HepG2 (cell line): ENCODE data around the gene CACNA1C. TPM values are rescaled to one million over a fixed set of nuclear protein-coding genes. Genes with fewer than 3 reads are reported as not detected.

Source experiments
- ATAC-seq: fragments of 200-7000 bp; cut with Tn5 transposase; 3 replicates; pipeline ENCODE4 v1.9.1; 2020; ENCODE audit warnings: mild to moderate bottlenecking, moderate library complexity
- BruUV-seq: library from RNA; stranded (reverse); fragments of 400-500 nt; replicated peaks from 2 replicates; lab custom pipeline; 2021; lab: Mats Ljungman, UMichigan
- CTCF ChIA-PET: fragments of 300-600 bp; formaldehyde crosslinking; extraction: SDS; loops from one replicate; lab custom pipeline; 2021; ENCODE audit warnings: low total read pairs, inconsistent platforms, low intra/inter-chr PET ratio; lab: Yijun Ruan, JAX
- POLR2A ChIA-PET: fragments of 350-600 bp; sonication (Branson Sonifier 250); formaldehyde crosslinking; loops from one replicate; lab custom pipeline; 2020; ENCODE audit warnings: antibody characterized with exemption, inconsistent platforms; lab: Yijun Ruan, JAX
- DNase-seq: peaks from one replicate; pipeline ENCODE4 v3.0.0-alpha.2; 2015; ENCODE audit warnings: low spot score
- FAIRE-seq: peaks from 3 replicates; lab custom pipeline; 2011; peaks lifted over from hg19 to GRCh38; lab: Jason Lieb, UNC
- H2AFZ ChIP-seq: one replicate; pipeline ENCODE4 v1.6.1; 2011; ENCODE audit warnings: low read length, inconsistent platforms
- H3K27ac ChIP-seq: fragments of 300-600 bp; 3 replicates; pipeline ENCODE4 v1.8.0; 2011; ENCODE audit warnings: mixed run types, mild to moderate bottlenecking, mixed read lengths, low read length, inconsistent platforms; ENCODE audit not compliant: insufficient read depth; ENCODE audit errors: extremely low read length
- H3K27me3 ChIP-seq, 2 experiments: fragments of 200-600 bp in 1 of 2; 2 replicates in 1 of 2; 3 replicates in 1 of 2; pipeline versions ENCODE4 v1.6.0 to v1.8.0; 2011; ENCODE audit warnings: low read length in 2 of 2, mild to moderate bottlenecking in 2 of 2, moderate library complexity in 2 of 2, inconsistent platforms in 1 of 2; ENCODE audit not compliant: insufficient read depth in 2 of 2, control insufficient read depth in 1 of 2
- H3K36me3 ChIP-seq, 2 experiments: fragments of 200-600 bp in 1 of 2; replicated peaks in 1 of 2; 2 replicates in 1 of 2; 3 replicates in 1 of 2; pipeline versions ENCODE4 v1.5.1 to v1.8.0; 2011; ENCODE audit warnings: low read length in 2 of 2, inconsistent platforms in 1 of 2; ENCODE audit not compliant: insufficient read depth in 2 of 2, control insufficient read depth in 1 of 2
- H3K4me1 ChIP-seq: 2 replicates; pipeline ENCODE4 v1.5.1; 2012; ENCODE audit warnings: low read length, inconsistent platforms; ENCODE audit not compliant: insufficient read depth
- H3K4me2 ChIP-seq: 2 replicates; pipeline ENCODE4 v1.6.0; 2011; ENCODE audit warnings: low read depth, low read length, inconsistent platforms
- H3K4me3 ChIP-seq, 3 experiments: fragments of 200-600 bp in 1 of 3; sonication (generic), shearing (Covaris generic) in 1 of 3; replicated peaks in 1 of 3; 2 replicates each; pipeline ENCODE4 v1.5.1; 2011 to 2016; ENCODE audit warnings: low read length in 3 of 3, inconsistent platforms in 2 of 3, low read depth in 2 of 3, mild to moderate bottlenecking in 2 of 3, control low read depth in 1 of 3, mixed read lengths in 1 of 3; ENCODE audit not compliant: insufficient read depth in 1 of 3
- H3K79me2 ChIP-seq: one replicate; pipeline ENCODE4 v1.6.1; 2011; ENCODE audit warnings: low read length, inconsistent platforms; ENCODE audit not compliant: insufficient read depth
- H3K9ac ChIP-seq: 2 replicates; pipeline ENCODE4 v1.6.0; 2011; ENCODE audit warnings: mild to moderate bottlenecking, low read depth, low read length, inconsistent platforms; ENCODE audit not compliant: insufficient read depth
- H3K9me3 ChIP-seq: 2 replicates; pipeline ENCODE4 v1.5.1; 2012; ENCODE audit warnings: mild to moderate bottlenecking, low read length
- H4K20me1 ChIP-seq: 2 replicates; pipeline ENCODE4 v1.6.0; 2011; ENCODE audit warnings: inconsistent platforms, mild to moderate bottlenecking, low read length, moderate library complexity; ENCODE audit not compliant: insufficient read depth
- TARDBP ChIP-seq: sonication (generic); formaldehyde crosslinking; IDR thresholded peaks from 2 replicates; pipeline ENCODE4 v1.8.0; 2022; ENCODE audit warnings: mild to moderate bottlenecking, missing genetic modification reagents
- ZNF335 ChIP-seq: sonication (generic); formaldehyde crosslinking; IDR thresholded peaks from 2 replicates; pipeline ENCODE4 v1.4.0; 2020; ENCODE audit warnings: missing genetic modification reagents
- ZNF543 ChIP-seq: sonication (generic); formaldehyde crosslinking; IDR thresholded peaks from 2 replicates; pipeline ENCODE4 v1.4.0; 2020; ENCODE audit warnings: mild to moderate bottlenecking, missing genetic modification reagents
- ZNF563 ChIP-seq: sonication (generic); formaldehyde crosslinking; IDR thresholded peaks from 2 replicates; pipeline ENCODE4 v1.8.0; 2022; ENCODE audit warnings: mild to moderate bottlenecking, moderate library complexity, missing genetic modification reagents
- ZNF775 ChIP-seq: sonication (generic); formaldehyde crosslinking; IDR thresholded peaks from 2 replicates; pipeline ENCODE4 v1.4.0; 2020; ENCODE audit warnings: missing genetic modification reagents, mild to moderate bottlenecking, moderate library complexity, borderline replicate concordance
- WGBS: methylation state at CpG from one replicate; pipeline ENCODE4 v1.1.6; 2017; ENCODE audit warnings: low lambda C conversion rate; 5-methylcytosine and 5-hydroxymethylcytosine counted together
- in situ Hi-C: cut with HindIII; loops from 2 replicates; pipeline ENCODE4 v1.10.0; 2017; ENCODE audit warnings: low pct_unique_long_range_greater_than_20kb; ENCODE audit not compliant: extremely low pct_ligation_motif_present
- intact Hi-C: fragments of 100-400 bp; cut with micrococcal nuclease; formaldehyde crosslinking; loops from one replicate; pipeline ENCODE4 v1.10.0; 2022; ENCODE audit not compliant: unreplicated experiment
- polyA plus RNA-seq, 8 experiments: library from polyadenylated mRNA; depleted of rRNA in 3 of 8; stranded (reverse) in 7 of 8; unstranded in 1 of 8; fragments of >200 nt; fragmentation: Illumina TruSeq in 4 of 8; extraction: Trizol in 4 of 8; gene quantifications; 2 replicates each; pipeline versions ENCODE4 v1.2.1 to v1.2.3, GENCODE V29; 2011 to 2016; ENCODE audit warnings: low read depth in 4 of 8, missing spikeins in 1 of 8, mixed read lengths in 1 of 8; ENCODE audit not compliant: insufficient read depth in 1 of 8
- total RNA-seq, 5 experiments: library from RNA; depleted of rRNA; stranded (reverse); fragments of >200 nt; fragmentation: Illumina TruSeq; extraction: Trizol; gene quantifications; 2 replicates each; pipeline ENCODE4 v1.2.3, GENCODE V29; 2016; ENCODE audit warnings: low read depth in 1 of 5
- TF ChIP-seq, protein P1 (sequence below): sonication (generic); formaldehyde crosslinking; IDR thresholded peaks from 2 replicates; pipeline ENCODE4 v1.4.0; 2020; ENCODE audit warnings: low read depth, missing genetic modification reagents
- TF ChIP-seq, protein P2 (sequence below): sonication (generic); formaldehyde crosslinking; IDR thresholded peaks from 2 replicates; pipeline ENCODE4 v1.4.0; 2020; ENCODE audit warnings: missing genetic modification reagents
- TF ChIP-seq, protein P3 (sequence below): IDR thresholded peaks from 2 replicates; pipeline ENCODE4 v1.6.1; 2012; ENCODE audit warnings: low read length, improper control_type of control experiment

Gene CACNA1C
- total and polyA plus RNA-seq, 2 of the 13 experiments (the other 11 are each of a cell fraction or from before 2014, with no cell fraction given): not detected

- no peak overlapping the region for H3K9ac ChIP-seq
- POLR2A ChIA-PET: no interaction called here
- no TSS peak for BruUV-seq
- H3K9me3 ChIP-seq: no peaks in the 10 kb centered on the region
- WGBS: 12% methylated on average over 6 of the region's 6 CpGs
- in situ Hi-C loops (no loop called here), intact Hi-C loops (no loop called here)
- no peak overlapping the region for H3K27ac ChIP-seq
- H3K36me3 ChIP-seq: no peaks in the 10 kb centered on the region
- no peaks in the 10 kb centered on the region for H3K4me1 ChIP-seq
- CTCF ChIA-PET: no interaction called here
- no peak overlapping the region for H3K4me3 ChIP-seq
- no peaks in the 10 kb centered on the region for H4K20me1 ChIP-seq
- H2AFZ ChIP-seq: no peak overlapping the region
- no peaks in the 10 kb centered on the region for H3K79me2 ChIP-seq
- H3K27me3 ChIP-seq: peaks cover 0 to 30% of the 10 kb centered on the region in 2 experiments; a peak in 2 of 5 replicates
- ATAC-seq (no peak), DNase-seq (no peak), FAIRE-seq (no peak)
- TF ChIP-seq TARDBP (CRISPR knock-in tag) (no peak), ZNF543 (CRISPR knock-in tag) (no peak), ZNF775 (CRISPR knock-in tag) (no peak)
- H3K4me2 ChIP-seq: no peak overlapping the region
These were observed 281.5 kb downstream of the CACNA1C start for GRCh38 chr12:2334271-2334670.

DNA sequence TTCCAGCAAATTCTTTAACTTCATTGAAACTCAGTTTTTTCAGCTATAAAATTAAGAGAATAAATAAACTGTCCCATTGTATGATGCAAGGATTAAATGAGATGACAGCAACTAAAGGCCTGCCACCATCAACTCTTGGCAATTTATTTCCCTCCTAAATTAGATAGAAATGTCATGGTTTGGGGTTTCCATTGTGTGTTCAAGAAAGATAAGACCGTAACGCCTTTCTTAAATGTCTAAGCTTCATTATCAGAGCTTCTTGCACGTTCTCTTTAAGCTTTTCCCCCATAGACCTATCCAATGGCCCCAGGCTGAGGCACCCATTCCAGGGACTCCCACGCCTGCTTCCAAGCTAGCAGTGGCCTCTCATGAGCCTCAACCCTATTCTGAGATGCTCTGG lies 281.9 kb downstream of the CACNA1C start:
- H3K4me2 ChIP-seq: no peak overlapping the region
- H3K27me3 ChIP-seq: peaks cover 0 to 25% of the 10 kb centered on the region in 2 experiments; a peak in 2 of 5 replicates
- H4K20me1 ChIP-seq: no peaks in the 10 kb centered on the region
- DNase-seq (no peak), ATAC-seq (no peak), FAIRE-seq (no peak)
- POLR2A ChIA-PET: no interaction called here
- no peak overlapping the region for H3K4me3 ChIP-seq
- H3K9me3 ChIP-seq: no peaks in the 10 kb centered on the region
- CTCF ChIA-PET: no interaction called here
- H3K79me2 ChIP-seq: no peaks in the 10 kb centered on the region
- H2AFZ ChIP-seq: no peak overlapping the region
- 8% methylated on average over 4 of the region's 4 CpGs for WGBS
- H3K27ac ChIP-seq: no peak overlapping the region
- H3K36me3 ChIP-seq: no peaks in the 10 kb centered on the region
- H3K4me1 ChIP-seq: no peaks in the 10 kb centered on the region
- BruUV-seq: no TSS peak
- intact Hi-C loops (no loop called here), in situ Hi-C loops (no loop called here)
- H3K9ac ChIP-seq: no peak overlapping the region
- TF ChIP-seq, protein P1, sequence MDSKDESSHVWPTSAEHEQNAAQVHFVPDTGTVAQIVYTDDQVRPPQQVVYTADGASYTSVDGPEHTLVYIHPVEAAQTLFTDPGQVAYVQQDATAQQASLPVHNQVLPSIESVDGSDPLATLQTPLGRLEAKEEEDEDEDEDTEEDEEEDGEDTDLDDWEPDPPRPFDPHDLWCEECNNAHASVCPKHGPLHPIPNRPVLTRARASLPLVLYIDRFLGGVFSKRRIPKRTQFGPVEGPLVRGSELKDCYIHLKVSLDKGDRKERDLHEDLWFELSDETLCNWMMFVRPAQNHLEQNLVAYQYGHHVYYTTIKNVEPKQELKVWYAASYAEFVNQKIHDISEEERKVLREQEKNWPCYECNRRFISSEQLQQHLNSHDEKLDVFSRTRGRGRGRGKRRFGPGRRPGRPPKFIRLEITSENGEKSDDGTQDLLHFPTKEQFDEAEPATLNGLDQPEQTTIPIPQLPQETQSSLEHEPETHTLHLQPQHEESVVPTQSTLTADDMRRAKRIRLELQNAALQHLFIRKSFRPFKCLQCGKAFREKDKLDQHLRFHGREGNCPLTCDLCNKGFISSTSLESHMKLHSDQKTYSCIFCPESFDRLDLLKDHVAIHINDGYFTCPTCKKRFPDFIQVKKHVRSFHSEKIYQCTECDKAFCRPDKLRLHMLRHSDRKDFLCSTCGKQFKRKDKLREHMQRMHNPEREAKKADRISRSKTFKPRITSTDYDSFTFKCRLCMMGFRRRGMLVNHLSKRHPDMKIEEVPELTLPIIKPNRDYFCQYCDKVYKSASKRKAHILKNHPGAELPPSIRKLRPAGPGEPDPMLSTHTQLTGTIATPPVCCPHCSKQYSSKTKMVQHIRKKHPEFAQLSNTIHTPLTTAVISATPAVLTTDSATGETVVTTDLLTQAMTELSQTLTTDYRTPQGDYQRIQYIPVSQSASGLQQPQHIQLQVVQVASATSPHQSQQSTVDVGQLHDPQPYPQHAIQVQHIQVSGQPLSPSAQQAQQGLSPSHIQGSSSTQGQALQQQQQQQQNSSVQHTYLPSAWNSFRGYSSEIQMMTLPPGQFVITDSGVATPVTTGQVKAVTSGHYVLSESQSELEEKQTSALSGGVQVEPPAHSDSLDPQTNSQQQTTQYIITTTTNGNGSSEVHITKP: no peak
- TF ChIP-seq, protein P2, sequence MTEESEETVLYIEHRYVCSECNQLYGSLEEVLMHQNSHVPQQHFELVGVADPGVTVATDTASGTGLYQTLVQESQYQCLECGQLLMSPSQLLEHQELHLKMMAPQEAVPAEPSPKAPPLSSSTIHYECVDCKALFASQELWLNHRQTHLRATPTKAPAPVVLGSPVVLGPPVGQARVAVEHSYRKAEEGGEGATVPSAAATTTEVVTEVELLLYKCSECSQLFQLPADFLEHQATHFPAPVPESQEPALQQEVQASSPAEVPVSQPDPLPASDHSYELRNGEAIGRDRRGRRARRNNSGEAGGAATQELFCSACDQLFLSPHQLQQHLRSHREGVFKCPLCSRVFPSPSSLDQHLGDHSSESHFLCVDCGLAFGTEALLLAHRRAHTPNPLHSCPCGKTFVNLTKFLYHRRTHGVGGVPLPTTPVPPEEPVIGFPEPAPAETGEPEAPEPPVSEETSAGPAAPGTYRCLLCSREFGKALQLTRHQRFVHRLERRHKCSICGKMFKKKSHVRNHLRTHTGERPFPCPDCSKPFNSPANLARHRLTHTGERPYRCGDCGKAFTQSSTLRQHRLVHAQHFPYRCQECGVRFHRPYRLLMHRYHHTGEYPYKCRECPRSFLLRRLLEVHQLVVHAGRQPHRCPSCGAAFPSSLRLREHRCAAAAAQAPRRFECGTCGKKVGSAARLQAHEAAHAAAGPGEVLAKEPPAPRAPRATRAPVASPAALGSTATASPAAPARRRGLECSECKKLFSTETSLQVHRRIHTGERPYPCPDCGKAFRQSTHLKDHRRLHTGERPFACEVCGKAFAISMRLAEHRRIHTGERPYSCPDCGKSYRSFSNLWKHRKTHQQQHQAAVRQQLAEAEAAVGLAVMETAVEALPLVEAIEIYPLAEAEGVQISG: no peak
- no peak for TF ChIP-seq ZNF563 (CRISPR knock-in tag)
- TF ChIP-seq, protein P3, sequence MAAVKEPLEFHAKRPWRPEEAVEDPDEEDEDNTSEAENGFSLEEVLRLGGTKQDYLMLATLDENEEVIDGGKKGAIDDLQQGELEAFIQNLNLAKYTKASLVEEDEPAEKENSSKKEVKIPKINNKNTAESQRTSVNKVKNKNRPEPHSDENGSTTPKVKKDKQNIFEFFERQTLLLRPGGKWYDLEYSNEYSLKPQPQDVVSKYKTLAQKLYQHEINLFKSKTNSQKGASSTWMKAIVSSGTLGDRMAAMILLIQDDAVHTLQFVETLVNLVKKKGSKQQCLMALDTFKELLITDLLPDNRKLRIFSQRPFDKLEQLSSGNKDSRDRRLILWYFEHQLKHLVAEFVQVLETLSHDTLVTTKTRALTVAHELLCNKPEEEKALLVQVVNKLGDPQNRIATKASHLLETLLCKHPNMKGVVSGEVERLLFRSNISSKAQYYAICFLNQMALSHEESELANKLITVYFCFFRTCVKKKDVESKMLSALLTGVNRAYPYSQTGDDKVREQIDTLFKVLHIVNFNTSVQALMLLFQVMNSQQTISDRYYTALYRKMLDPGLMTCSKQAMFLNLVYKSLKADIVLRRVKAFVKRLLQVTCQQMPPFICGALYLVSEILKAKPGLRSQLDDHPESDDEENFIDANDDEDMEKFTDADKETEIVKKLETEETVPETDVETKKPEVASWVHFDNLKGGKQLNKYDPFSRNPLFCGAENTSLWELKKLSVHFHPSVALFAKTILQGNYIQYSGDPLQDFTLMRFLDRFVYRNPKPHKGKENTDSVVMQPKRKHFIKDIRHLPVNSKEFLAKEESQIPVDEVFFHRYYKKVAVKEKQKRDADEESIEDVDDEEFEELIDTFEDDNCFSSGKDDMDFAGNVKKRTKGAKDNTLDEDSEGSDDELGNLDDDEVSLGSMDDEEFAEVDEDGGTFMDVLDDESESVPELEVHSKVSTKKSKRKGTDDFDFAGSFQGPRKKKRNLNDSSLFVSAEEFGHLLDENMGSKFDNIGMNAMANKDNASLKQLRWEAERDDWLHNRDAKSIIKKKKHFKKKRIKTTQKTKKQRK: no peak
- no peak for TF ChIP-seq ZNF335 (CRISPR knock-in tag)
